HG03442 (cell line): Measurements from ENCODE around the gene NFILZ.

ENCODE experiments used
- ATAC-seq: cut with Tn5 transposase; IDR thresholded peaks from one replicate; pipeline ENCODE4 v1.9.1; 2021; ENCODE audit warnings: mild to moderate bottlenecking, moderate library complexity; ENCODE audit not compliant: unreplicated experiment

Gene NFILZ

GRCh38 chr19:8641221-8641907 lies 10.9 kb downstream of the NFILZ start:
- no peak for ATAC-seq

GRCh38 chr19:8641908-8642547 lies 11.6 kb downstream of the NFILZ start:
- no peak for ATAC-seq

GRCh38 chr19:8642561-8642960 lies 12.1 kb downstream of the NFILZ start:
- ATAC-seq: no peak

- no peak for ATAC-seq
Measured at GRCh38 chr19:8643860-8644653, 13.6 kb downstream of the NFILZ start.

GRCh38 chr19:8648240-8648639 lies 17.8 kb downstream of the NFILZ start:
- no peak for ATAC-seq

- ATAC-seq: no peak
Measured at GRCh38 chr19:8654591-8655339, 24.3 kb downstream of the NFILZ start.

- ATAC-seq: no peak
Measured at GRCh38 chr19:8655340-8655709, 24.9 kb downstream of the NFILZ start.

- ATAC-seq: no peak
Measured at GRCh38 chr19:8657869-8658268, 27.4 kb downstream of the NFILZ start.

GRCh38 chr19:8659905-8660304 lies 29.5 kb downstream of the NFILZ start:
- no peak for ATAC-seq

- no peak for ATAC-seq
Measured at GRCh38 chr19:8662263-8662662, 31.8 kb downstream of the NFILZ start.

- no peak for ATAC-seq
Measured at GRCh38 chr19:8663920-8664670, 33.7 kb downstream of the NFILZ start.

GRCh38 chr19:8664671-8665057 lies 34.2 kb downstream of the NFILZ start:
- ATAC-seq: no peak

- no peak for ATAC-seq
Measured at GRCh38 chr19:8665468-8666213, 35.2 kb downstream of the NFILZ start.

GRCh38 chr19:8666814-8667405 lies 36.5 kb downstream of the NFILZ start:
- no peak for ATAC-seq

- ATAC-seq: no peak
Measured at GRCh38 chr19:8673276-8673891, 43.0 kb downstream of the NFILZ start.

- ATAC-seq: no peak
Measured at GRCh38 chr19:8675066-8675465, 44.6 kb downstream of the NFILZ start.

GRCh38 chr19:8678244-8678807 lies 47.9 kb downstream of the NFILZ start:
- no peak for ATAC-seq
